AG09319 (cell line): ENCODE measurements around the gene PGGHG.

Source experiments
- DNase-seq: peaks from one replicate; pipeline ENCODE4 v3.0.0-alpha.2; 2010; ENCODE audit warnings: low read depth; ENCODE audit errors: extremely low read depth
- TF ChIP-seq, protein P1 (sequence below): IDR thresholded peaks from 2 replicates; pipeline ENCODE4 v1.5.1; 2011; ENCODE audit warnings: low read depth, mild to moderate bottlenecking, inconsistent platforms, low read length, moderate library complexity

Gene PGGHG

GRCh38 chr11:251550-251949 is 37.4 kb upstream of the PGGHG start:
- TF ChIP-seq, protein P1, sequence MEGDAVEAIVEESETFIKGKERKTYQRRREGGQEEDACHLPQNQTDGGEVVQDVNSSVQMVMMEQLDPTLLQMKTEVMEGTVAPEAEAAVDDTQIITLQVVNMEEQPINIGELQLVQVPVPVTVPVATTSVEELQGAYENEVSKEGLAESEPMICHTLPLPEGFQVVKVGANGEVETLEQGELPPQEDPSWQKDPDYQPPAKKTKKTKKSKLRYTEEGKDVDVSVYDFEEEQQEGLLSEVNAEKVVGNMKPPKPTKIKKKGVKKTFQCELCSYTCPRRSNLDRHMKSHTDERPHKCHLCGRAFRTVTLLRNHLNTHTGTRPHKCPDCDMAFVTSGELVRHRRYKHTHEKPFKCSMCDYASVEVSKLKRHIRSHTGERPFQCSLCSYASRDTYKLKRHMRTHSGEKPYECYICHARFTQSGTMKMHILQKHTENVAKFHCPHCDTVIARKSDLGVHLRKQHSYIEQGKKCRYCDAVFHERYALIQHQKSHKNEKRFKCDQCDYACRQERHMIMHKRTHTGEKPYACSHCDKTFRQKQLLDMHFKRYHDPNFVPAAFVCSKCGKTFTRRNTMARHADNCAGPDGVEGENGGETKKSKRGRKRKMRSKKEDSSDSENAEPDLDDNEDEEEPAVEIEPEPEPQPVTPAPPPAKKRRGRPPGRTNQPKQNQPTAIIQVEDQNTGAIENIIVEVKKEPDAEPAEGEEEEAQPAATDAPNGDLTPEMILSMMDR = no peak
- no peak for DNase-seq

DNA sequence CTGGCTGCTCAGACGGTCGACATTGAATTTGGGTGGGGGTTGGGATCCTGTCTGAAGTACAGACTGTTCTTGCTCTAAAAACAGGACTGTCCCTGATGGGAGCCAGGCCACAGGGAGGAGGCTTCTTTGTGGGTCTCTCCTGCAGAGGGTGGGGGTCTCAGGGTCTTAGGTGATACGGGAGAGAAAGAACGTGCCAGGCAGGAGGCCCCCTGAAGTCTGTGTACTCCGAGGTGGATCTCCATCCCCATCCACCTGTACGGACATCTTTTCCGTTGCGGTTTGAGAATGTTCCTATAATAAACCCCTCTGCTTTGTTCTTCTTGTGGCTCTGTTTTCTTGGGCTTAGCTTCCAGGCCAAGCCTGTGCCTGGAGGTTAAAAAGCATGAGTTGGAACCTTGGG is 36.3 kb upstream of the PGGHG start:
- TF ChIP-seq, protein P1 = no peak
- DNase-seq = no peak

- no peak for DNase-seq
- TF ChIP-seq, protein P1 = no peak
Measured at GRCh38 chr11:253160-253885, 35.6 kb upstream of the PGGHG start.

DNA sequence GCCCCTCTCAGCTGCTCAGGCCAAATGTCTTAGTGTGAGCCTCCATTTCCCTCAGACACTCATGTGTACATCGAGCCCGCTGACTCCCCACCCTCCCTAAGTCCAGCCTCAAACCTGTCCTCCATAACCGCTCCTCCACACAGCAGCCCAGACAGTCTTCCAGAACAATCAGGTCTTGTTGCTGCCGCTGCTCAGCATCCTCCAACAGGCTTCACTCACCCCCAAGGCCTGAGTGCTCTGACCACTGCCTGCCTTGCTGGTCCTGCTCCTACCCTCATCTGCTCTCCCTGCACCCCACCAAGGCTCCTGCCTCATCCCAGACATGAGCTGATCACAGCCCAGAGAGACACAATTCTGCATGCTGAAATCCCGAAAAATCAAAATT is 35.0 kb upstream of the PGGHG start:
- DNase-seq = no peak
- TF ChIP-seq, protein P1 = no peak

DNA sequence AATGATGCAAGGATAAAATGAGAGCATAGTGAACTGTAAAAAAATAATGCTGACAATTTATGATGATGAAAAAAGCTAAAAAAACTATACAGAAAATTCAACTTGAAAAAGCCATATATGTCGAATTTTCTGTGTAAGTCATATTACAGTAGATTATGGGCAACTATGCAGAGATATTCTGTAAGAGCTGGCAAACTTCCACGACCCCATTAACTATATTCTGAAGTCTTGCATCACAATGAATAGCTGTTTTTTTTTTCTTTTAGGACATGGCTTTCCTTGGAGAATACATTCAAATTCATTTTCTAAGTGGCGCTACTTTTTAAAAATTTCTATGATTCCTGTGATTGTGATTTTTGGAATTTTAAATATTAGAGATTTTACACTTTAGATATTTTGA is 33.8 kb upstream of the PGGHG start:
- TF ChIP-seq, protein P1 = no peak
- no peak for DNase-seq

DNA sequence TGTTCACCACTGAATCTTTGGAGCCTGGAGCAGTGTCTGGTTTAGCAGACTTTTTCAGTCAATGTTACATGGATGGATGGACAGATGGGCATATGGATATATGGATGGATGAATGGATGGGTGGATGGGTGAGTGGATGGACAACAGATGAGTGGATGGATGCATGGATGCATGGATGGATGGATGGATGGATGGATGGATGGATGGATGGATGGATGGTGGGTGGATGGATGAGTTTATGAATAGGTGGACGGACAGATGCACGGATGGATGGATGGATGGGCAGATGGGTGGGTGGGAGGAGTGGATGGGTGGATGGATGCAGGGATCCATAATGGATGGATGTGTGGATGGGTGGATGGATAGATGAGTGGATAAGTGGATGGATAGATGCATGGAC is 33.1 kb upstream of the PGGHG start:
- TF ChIP-seq, protein P1 = no peak
- no peak for DNase-seq

DNA sequence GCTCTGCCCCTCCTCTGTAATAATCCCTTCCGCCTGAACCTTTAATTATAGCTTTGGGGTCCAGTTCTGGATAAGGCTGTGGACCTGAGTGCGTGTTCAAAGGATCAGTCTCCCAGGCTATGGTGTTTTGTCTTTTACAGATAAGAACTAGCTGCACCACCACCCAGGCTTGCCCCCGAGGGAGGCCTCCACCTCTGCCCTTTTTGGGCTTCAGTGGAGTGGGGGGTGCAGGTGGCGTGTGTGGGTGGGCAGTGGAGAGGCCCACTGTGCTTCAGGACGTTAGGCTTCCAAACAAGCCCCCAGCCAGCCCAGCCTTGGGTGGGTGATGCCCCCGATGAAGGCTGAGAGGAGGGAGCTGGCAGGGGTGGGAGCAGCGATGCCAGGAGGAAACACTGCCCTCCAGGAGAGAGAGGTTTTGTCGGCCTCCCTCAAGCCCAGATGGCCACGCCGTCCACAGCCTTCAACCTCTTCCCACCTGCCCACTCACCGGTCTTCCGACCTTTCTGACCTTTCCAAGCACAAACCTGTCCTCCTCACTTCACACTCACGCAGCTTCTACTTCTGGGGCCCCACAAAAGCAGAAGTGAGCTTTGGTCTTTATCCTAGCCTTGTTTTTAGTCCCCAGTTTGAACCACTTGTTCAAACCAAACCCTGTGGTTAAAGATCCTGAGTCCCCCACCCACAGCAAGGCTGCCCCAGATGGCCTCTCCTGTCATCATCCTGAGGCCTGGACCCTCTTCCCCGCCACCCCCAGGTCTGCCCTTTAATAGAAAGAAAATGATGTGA is 31.8 kb upstream of the PGGHG start:
- TF ChIP-seq, protein P1 = no peak
- DNase-seq = no peak
